HepG2 (cell line): Measurements from ENCODE around the gene MAN2B2. TPM values are rescaled to one million over a fixed set of nuclear protein-coding genes. Genes with fewer than 3 reads are reported as not detected.

Experiments used
- ATRX ChIP-seq: sonication (generic); formaldehyde crosslinking; IDR thresholded peaks from 2 replicates; pipeline ENCODE4 v1.4.0; 2020; ENCODE audit warnings: missing genetic modification reagents, borderline replicate concordance
- CREBL2 ChIP-seq: sonication (generic); formaldehyde crosslinking; IDR thresholded peaks from 2 replicates; pipeline ENCODE4 v1.8.1; 2023; ENCODE audit warnings: missing genetic modification reagents, mild to moderate bottlenecking, borderline replicate concordance
- ESRRA ChIP-seq: sonication (generic); formaldehyde crosslinking; IDR thresholded peaks from 2 replicates; pipeline ENCODE4 v1.5.1; 2020; ENCODE audit warnings: mild to moderate bottlenecking, low read depth, missing genetic modification reagents
- FOXO4 ChIP-seq: sonication (generic); formaldehyde crosslinking; conservative IDR thresholded peaks from 2 replicates; pipeline ENCODE4 v1.8.1; 2023; ENCODE audit warnings: missing genetic modification reagents
- FOXP4 ChIP-seq: sonication (generic); formaldehyde crosslinking; IDR thresholded peaks from 2 replicates; pipeline ENCODE4 v1.4.0; 2020; ENCODE audit warnings: missing genetic modification reagents
- IRF2 ChIP-seq: IDR thresholded peaks from 2 replicates; pipeline ENCODE4 v1.6.1; 2018; ENCODE audit warnings: missing genetic modification reagents, missing compliant biosample characterization
- KDM2A ChIP-seq: sonication (generic); formaldehyde crosslinking; IDR thresholded peaks from 2 replicates; pipeline ENCODE4 v1.4.0; 2020; ENCODE audit warnings: low read depth, missing genetic modification reagents, borderline replicate concordance
- MBNL3 ChIP-seq: fragments of 250-450 bp; sonication (Bioruptor Pico); conservative IDR thresholded peaks from 2 replicates; pipeline ENCODE4 v1.8.0; 2022; ENCODE audit warnings: mild to moderate bottlenecking, inconsistent platforms
- NFAT5 ChIP-seq: sonication (generic); formaldehyde crosslinking; IDR thresholded peaks from 2 replicates; pipeline ENCODE4 v1.4.0; 2020; ENCODE audit warnings: missing genetic modification reagents
- NFYC ChIP-seq: IDR thresholded peaks from 2 replicates; pipeline ENCODE4 v1.6.1; 2016; ENCODE audit warnings: missing genetic modification reagents, missing compliant biosample characterization
- PHF8 ChIP-seq: sonication (generic); formaldehyde crosslinking; IDR thresholded peaks from 2 replicates; pipeline ENCODE4 v1.5.0; 2020; ENCODE audit warnings: missing genetic modification reagents
- SMARCC2 ChIP-seq: fragments of 450-650 bp; IDR thresholded peaks from 2 replicates; pipeline ENCODE4 v1.6.1; 2017; ENCODE audit warnings: antibody characterized with exemption, mild to moderate bottlenecking
- ZNF232 ChIP-seq: sonication (generic); formaldehyde crosslinking; IDR thresholded peaks from 2 replicates; pipeline ENCODE4 v1.4.0; 2020; ENCODE audit warnings: missing genetic modification reagents, borderline replicate concordance
- ZNF337 ChIP-seq: sonication (generic); formaldehyde crosslinking; IDR thresholded peaks from 2 replicates; pipeline ENCODE4 v1.5.1; 2020; ENCODE audit warnings: missing genetic modification reagents, low read depth, mild to moderate bottlenecking, borderline replicate concordance
- ZNF572 ChIP-seq: sonication (generic); formaldehyde crosslinking; IDR thresholded peaks from 2 replicates; pipeline ENCODE4 v1.5.1; 2020; ENCODE audit warnings: mild to moderate bottlenecking, missing genetic modification reagents
- ZNF652 ChIP-seq: IDR thresholded peaks from 2 replicates; pipeline ENCODE4 v1.6.1; 2016; ENCODE audit warnings: low read depth, borderline replicate concordance
- ZNF746 ChIP-seq: sonication (generic); formaldehyde crosslinking; IDR thresholded peaks from 2 replicates; pipeline ENCODE4 v1.8.0; 2022; ENCODE audit warnings: mild to moderate bottlenecking, missing genetic modification reagents
- ZSCAN29 ChIP-seq: sonication (generic); formaldehyde crosslinking; conservative IDR thresholded peaks from 2 replicates; pipeline ENCODE4 v1.4.0; 2020; ENCODE audit warnings: mild to moderate bottlenecking, missing genetic modification reagents
- polyA plus RNA-seq, 8 experiments: library from polyadenylated mRNA; depleted of rRNA in 3 of 8; stranded (reverse) in 7 of 8; unstranded in 1 of 8; fragments of >200 nt; fragmentation: Illumina TruSeq in 4 of 8; extraction: Trizol in 4 of 8; gene quantifications; 2 replicates each; pipeline versions ENCODE4 v1.2.1 to v1.2.3, GENCODE V29; 2011 to 2016; ENCODE audit warnings: low read depth in 4 of 8, missing spikeins in 1 of 8, mixed read lengths in 1 of 8; ENCODE audit not compliant: insufficient read depth in 1 of 8
- total RNA-seq, 5 experiments: library from RNA; depleted of rRNA; stranded (reverse); fragments of >200 nt; fragmentation: Illumina TruSeq; extraction: Trizol; gene quantifications; 2 replicates each; pipeline ENCODE4 v1.2.3, GENCODE V29; 2016; ENCODE audit warnings: low read depth in 1 of 5

MAN2B2 gene
- total and polyA plus RNA-seq, 2 of the 13 experiments (the other 11 are each of a cell fraction or from before 2014, with no cell fraction given) = 4.8 to 5.4 TPM

- TF ChIP-seq NFAT5 (CRISPR knock-in tag) = no peak
- TF ChIP-seq PHF8 (CRISPR knock-in tag) = peak; percentile 92
- TF ChIP-seq ZSCAN29 (CRISPR knock-in tag) = peak; percentile 78; the same call in 1 of the 2 replicates
- peak; percentile 44; the same call in 1 of the 2 replicates for TF ChIP-seq FOXP4 (CRISPR knock-in tag)
- TF ChIP-seq ZNF572 (CRISPR knock-in tag) = peak; percentile 82; the same call in 1 of the 2 replicates
- TF ChIP-seq ZNF337 (CRISPR knock-in tag) = no peak
- peak; percentile 58; the same call in 1 of the 2 replicates for TF ChIP-seq ESRRA (CRISPR knock-in tag)
- TF ChIP-seq CREBL2 = no peak
- TF ChIP-seq MBNL3 (CRISPR knock-in tag) = no peak
- 0 out of 2 replicates have a peak, but pooled peaks have one; percentile 28 for TF ChIP-seq FOXO4 (CRISPR knock-in tag)
- TF ChIP-seq ZNF232 = no peak; the same call in 1 of the 2 replicates
- no peak for TF ChIP-seq ATRX (CRISPR knock-in tag)
- TF ChIP-seq ZNF746 = peak; percentile 56; the same call in 1 of the 2 replicates
- TF ChIP-seq SMARCC2 = no peak
- TF ChIP-seq NFYC (CRISPR knock-in tag) = no peak
- TF ChIP-seq IRF2 (CRISPR knock-in tag) = peak; percentile 85
- TF ChIP-seq KDM2A (CRISPR knock-in tag) = peak; percentile 95
- no peak for TF ChIP-seq ZNF652 (CRISPR knock-in tag)
Measured at GRCh38 chr4:6640292-6641163, 65.5 kb downstream of the MAN2B2 start, which contains the start of gene MRFAP1 (continued).
